ENCODE measurements around the gene LMNTD2. TPM values are rescaled to one million over a fixed set of nuclear protein-coding genes. Genes with fewer than 3 reads are reported as not detected.

Gene LMNTD2
- total and polyA plus RNA-seq, 10 donors: 3.9 to 10.1 (median 5.7) TPM

DNA sequence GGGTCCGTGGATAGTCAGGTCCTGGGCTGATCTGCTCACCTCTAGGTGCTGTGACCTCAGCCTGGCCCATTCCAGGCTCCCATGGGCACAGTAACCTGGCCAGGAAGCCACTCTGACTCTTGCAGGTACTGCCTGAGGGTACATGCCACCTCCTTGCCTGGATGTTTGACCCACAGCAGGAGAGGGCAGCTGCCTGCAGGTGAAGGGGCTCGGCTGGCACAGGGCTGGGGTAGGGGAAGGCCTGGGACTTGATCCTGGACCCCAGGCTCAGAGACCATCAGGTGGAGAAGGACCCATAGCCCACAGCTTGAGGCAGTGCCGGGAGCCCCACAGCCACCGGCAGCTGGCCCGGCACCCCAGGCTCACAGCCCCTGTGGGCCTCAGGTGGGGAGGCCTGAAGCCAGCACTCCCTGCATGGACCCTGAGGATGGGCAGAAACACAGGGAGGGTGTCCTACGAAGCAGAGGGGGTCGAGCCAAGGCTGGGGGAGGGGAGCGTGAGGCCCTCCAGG is 20.5 kb downstream of the LMNTD2 start:
- Histone ChIP-seq H3K9me3 (no peaks in the 10 kb centered on the region), H3K36me3 (no peaks in the 10 kb centered on the region), H3K4me1 (peaks cover 20 to 30% (median 28%) of the 10 kb centered on the region in 6 donors), H3K27ac (no peak overlapping the region), H3K27me3 (replicated peaks in 1 of 7) (peaks cover 0 to 24% (median 0%) of the 10 kb centered on the region in 7 donors), H3K4me3 (no peak overlapping the region)
- TF ChIP-seq, protein P1, sequence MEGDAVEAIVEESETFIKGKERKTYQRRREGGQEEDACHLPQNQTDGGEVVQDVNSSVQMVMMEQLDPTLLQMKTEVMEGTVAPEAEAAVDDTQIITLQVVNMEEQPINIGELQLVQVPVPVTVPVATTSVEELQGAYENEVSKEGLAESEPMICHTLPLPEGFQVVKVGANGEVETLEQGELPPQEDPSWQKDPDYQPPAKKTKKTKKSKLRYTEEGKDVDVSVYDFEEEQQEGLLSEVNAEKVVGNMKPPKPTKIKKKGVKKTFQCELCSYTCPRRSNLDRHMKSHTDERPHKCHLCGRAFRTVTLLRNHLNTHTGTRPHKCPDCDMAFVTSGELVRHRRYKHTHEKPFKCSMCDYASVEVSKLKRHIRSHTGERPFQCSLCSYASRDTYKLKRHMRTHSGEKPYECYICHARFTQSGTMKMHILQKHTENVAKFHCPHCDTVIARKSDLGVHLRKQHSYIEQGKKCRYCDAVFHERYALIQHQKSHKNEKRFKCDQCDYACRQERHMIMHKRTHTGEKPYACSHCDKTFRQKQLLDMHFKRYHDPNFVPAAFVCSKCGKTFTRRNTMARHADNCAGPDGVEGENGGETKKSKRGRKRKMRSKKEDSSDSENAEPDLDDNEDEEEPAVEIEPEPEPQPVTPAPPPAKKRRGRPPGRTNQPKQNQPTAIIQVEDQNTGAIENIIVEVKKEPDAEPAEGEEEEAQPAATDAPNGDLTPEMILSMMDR (IDR thresholded peaks at IDR 0.05 in 8 of 11, conservative IDR thresholded peaks at IDR 0.05 in 3 of 11): no peak
- TF ChIP-seq POLR2AphosphoS5 (IDR thresholded peaks at IDR 0.05) (no peak), POLR2A (IDR thresholded peaks at IDR 0.05) (no peak)
- 85 to 95% (median 92%) methylated on average over 4 to 8 of the region's 8 CpGs for WGBS, 5 donors
- intact Hi-C loops (cut with DNase I; ENCODE audit: low total_unique reads): no loop called here
- DNase-seq: peak; percentile 72

GRCh38 chr11:538431-539051 is 22.0 kb downstream of the LMNTD2 start:
- peaks cover 29 to 44% (median 41%) of the 10 kb centered on the region in 6 donors for H3K4me1 ChIP-seq
- TF ChIP-seq, protein P1 (IDR thresholded peaks at IDR 0.05 in 8 of 11, conservative IDR thresholded peaks at IDR 0.05 in 3 of 11): no peak
- TF ChIP-seq POLR2A (IDR thresholded peaks at IDR 0.05) (no peak), POLR2AphosphoS5 (IDR thresholded peaks at IDR 0.05) (no peak)
- peaks cover 0 to 24% (median 0%) of the 10 kb centered on the region in 7 donors for H3K27me3 ChIP-seq (replicated peaks in 1 of 7)
- DNase-seq: peak; percentile 76
- H3K4me3 ChIP-seq: peak overlapping the region in 1 of 8 donors; percentile 96
- intact Hi-C loops (cut with DNase I; ENCODE audit: low total_unique reads): no loop called here
- WGBS, 5 donors: 92 to 96% (median 93%) methylated on average over 20 of the region's 20 CpGs
- no peak overlapping the region for H3K27ac ChIP-seq
- no peaks in the 10 kb centered on the region for H3K9me3 ChIP-seq
- H3K36me3 ChIP-seq: peaks cover 0 to 4% (median 2%) of the 10 kb centered on the region in 6 donors

DNA sequence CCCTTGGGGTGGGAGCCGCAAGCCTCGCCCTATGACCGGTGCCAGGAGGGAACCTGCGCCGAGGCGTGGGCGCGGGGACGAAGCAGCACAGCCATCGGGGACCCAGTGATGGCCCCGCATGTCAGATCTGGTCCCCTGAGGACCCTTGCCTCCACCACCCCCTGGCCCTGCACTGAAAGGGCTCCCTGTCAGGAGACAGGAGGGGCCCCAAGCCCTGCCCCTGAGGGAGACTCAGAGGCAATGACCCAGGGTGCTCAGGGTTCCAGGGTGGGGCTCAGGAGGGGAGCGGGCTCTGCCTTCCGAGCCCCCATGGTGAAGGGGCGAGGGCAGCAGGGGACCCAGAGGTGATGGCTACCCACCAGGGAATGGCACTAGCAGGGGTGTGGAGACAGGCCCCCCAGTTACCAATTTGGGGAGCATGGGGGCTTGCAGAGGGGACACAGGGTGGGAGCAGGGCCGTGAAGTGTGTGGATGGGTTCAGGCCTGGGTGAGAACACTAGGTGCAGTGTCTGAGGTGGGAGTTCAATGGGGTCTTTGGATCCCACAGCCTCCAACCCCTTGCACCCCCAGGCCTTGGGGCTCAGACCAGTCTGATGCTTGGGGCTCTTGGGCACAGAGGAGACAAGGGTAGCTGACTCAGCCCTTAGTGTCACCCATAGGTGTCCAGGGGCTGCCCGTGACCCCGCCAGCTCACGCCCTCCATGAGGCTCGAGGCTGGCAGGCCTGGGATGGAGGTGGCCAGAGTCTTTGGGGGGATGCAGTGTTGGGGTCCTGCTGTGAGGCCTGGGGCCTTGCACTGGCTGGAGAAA is 22.7 kb downstream of the LMNTD2 start:
- Histone ChIP-seq H3K4me1 (peaks cover 29 to 51% (median 48%) of the 10 kb centered on the region in 6 donors), H3K27me3 (replicated peaks in 1 of 7) (peaks cover 0 to 24% (median 0%) of the 10 kb centered on the region in 7 donors), H3K27ac (peak overlapping the region in 7 of 8 donors; percentile 69 to 95 (median 91)), H3K36me3 (peaks cover 0 to 11% (median 9%) of the 10 kb centered on the region in 6 donors), H3K4me3 (peak overlapping the region; percentile 3 to 96 (median 76)), H3K9me3 (no peaks in the 10 kb centered on the region)
- intact Hi-C loops (cut with DNase I; ENCODE audit: low total_unique reads): no loop called here
- WGBS, 5 donors: 39 to 55% (median 44%) methylated on average over 7 to 19 of the region's 19 CpGs
- DNase-seq: no peak
- TF ChIP-seq POLR2AphosphoS5 (IDR thresholded peaks at IDR 0.05) (no peak), POLR2A (IDR thresholded peaks at IDR 0.05) (no peak)
- TF ChIP-seq, protein P1 (IDR thresholded peaks at IDR 0.05 in 8 of 11, conservative IDR thresholded peaks at IDR 0.05 in 3 of 11): peak in 1 of 11 experiments; percentile 13

Data from spleen (tissue), 11 donors.